Upper lobe of right lung (tissue), 1 donor: Measurements from ENCODE around the gene TMEM47. TPM values are rescaled to one million over a fixed set of nuclear protein-coding genes. Genes with fewer than 3 reads are reported as not detected.

Experiments
- ATAC-seq: fragments of 200-7000 bp; cut with Tn5 transposase; one replicate; pipeline ENCODE4 v1.9.1; 2020; ENCODE audit warnings: mild to moderate bottlenecking, moderate library complexity
- DNase-seq: peaks from one replicate; pipeline ENCODE4 v3.0.0-alpha.2; 2020
- H3K27ac ChIP-seq: fragments of 200-600 bp; one replicate; pipeline ENCODE4 v1.8.0; 2022
- H3K27me3 ChIP-seq: fragments of 200-600 bp; one replicate; pipeline ENCODE4 v1.8.0; 2022; ENCODE audit warnings: mild to moderate bottlenecking
- H3K36me3 ChIP-seq: fragments of 200-600 bp; one replicate; pipeline ENCODE4 v1.8.0; 2022
- H3K4me1 ChIP-seq: fragments of 200-600 bp; one replicate; pipeline ENCODE4 v1.8.0; 2022
- H3K4me3 ChIP-seq: fragments of 200-600 bp; one replicate; pipeline ENCODE4 v1.8.0; 2022; ENCODE audit warnings: mild to moderate bottlenecking
- H3K9me3 ChIP-seq: fragments of 200-600 bp; one replicate; pipeline ENCODE4 v1.8.0; 2022
- intact Hi-C: fragments of 100-400 bp; cut with DNase I; formaldehyde crosslinking; loops from one replicate; pipeline ENCODE4 v1.11.0; 2022
- total RNA-seq: library from RNA; stranded (reverse); fragmentation: NEBNext Ultra II Directional; extraction: Animal tissue kit (Norgen Biotek cat#: 25700); gene quantifications from one replicate; pipeline ENCODE4 v1.2.1, GENCODE V29; 2021
- TF ChIP-seq, protein P1 (sequence below): fragments of 200-600 bp; IDR thresholded peaks from one replicate; pipeline ENCODE4 v1.8.0; 2022; ENCODE audit warnings: antibody characterized with exemption
- donor health status: DM: no; HTN: yes; CAD: no; lungs with severe emphysema.

The TMEM47 gene
- total RNA-seq, 1 donor from 2014 or later, result 33.6 TPM

DNA sequence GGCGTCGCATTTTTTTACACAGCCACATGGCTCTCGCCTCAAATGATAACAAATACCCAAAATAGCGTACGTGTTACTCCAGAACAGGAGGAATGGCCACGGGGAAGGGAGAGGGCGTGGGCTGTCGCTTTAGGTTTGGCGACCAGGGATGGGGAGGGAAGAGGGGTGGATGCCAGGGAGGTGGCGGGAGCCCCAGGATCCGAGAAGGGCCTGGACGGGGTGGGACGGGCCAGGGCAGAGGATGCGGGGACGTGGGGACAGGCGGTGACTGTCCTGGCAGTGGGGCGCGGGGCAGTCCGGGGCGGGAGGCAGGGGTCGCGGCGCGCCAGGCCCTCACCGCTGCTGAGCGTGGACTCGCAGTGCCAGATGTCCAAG lies 631 bp downstream of the TMEM47 start:
- Histone ChIP-seq H3K4me1 (no peaks in the 10 kb centered on the region), H3K36me3 (no peaks in the 10 kb centered on the region), H3K27ac (peak overlapping the region; percentile 51), H3K9me3 (no peaks in the 10 kb centered on the region), H3K27me3 (no peaks in the 10 kb centered on the region), H3K4me3 (peak overlapping the region; percentile 56)
- intact Hi-C loops, result no loop called here
- DNase-seq, result peak; percentile 31
- peak; percentile 7 for ATAC-seq
- TF ChIP-seq, protein P1, sequence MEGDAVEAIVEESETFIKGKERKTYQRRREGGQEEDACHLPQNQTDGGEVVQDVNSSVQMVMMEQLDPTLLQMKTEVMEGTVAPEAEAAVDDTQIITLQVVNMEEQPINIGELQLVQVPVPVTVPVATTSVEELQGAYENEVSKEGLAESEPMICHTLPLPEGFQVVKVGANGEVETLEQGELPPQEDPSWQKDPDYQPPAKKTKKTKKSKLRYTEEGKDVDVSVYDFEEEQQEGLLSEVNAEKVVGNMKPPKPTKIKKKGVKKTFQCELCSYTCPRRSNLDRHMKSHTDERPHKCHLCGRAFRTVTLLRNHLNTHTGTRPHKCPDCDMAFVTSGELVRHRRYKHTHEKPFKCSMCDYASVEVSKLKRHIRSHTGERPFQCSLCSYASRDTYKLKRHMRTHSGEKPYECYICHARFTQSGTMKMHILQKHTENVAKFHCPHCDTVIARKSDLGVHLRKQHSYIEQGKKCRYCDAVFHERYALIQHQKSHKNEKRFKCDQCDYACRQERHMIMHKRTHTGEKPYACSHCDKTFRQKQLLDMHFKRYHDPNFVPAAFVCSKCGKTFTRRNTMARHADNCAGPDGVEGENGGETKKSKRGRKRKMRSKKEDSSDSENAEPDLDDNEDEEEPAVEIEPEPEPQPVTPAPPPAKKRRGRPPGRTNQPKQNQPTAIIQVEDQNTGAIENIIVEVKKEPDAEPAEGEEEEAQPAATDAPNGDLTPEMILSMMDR, result no peak

DNA sequence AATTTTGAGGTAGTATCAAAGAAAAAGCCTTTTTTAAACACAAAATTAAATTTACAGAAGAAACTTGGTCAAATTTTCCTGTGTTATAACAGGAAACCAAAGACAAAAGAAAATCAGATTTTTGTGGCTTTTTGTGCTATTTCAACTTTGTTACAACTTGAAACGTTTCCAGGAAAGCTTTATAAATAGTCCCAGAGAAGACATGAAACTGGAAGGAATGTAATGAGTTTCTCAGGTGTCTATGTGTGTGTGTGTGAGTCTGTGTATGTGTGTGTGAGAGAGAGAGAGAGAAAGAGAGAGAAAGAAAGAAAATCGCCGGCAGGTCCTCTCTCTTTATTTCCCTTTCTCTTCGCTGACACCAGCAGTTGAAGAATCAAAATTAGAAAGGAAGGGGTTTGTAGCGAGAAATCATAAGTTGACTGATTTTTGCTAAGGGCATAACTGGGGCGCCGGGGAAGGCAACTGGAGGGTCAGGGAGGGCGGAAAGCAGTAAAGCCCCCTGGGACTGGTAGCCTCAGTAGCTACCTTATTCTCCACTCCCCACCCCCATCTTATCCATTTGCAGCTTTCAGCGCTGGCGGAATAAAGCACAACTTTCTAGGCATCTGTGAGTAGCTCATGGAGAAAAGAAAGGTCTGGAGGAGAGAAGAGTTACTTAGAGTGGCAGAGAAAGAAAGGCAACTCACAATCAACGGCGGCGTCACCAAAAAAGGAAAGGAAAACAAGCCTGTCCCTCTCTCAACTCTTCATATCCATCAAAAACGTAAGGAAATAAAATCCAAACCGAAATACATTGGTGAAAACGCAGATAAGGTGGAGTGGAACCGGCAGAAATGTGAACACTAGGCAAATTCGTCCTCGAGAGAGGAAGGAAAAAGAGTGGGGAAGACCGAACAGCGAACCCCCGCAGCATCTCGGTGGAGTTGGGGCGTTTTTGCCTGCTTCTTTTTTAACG lies 1.3 kb downstream of the TMEM47 start:
- no peak for ATAC-seq
- Histone ChIP-seq H3K36me3 (no peaks in the 10 kb centered on the region), H3K9me3 (no peaks in the 10 kb centered on the region), H3K4me1 (no peaks in the 10 kb centered on the region), H3K27me3 (no peaks in the 10 kb centered on the region), H3K4me3 (peak overlapping the region; percentile 56), H3K27ac (peak overlapping the region; percentile 58)
- TF ChIP-seq, protein P1, result no peak
- intact Hi-C loops, result no loop called here
- no peak for DNase-seq

DNA sequence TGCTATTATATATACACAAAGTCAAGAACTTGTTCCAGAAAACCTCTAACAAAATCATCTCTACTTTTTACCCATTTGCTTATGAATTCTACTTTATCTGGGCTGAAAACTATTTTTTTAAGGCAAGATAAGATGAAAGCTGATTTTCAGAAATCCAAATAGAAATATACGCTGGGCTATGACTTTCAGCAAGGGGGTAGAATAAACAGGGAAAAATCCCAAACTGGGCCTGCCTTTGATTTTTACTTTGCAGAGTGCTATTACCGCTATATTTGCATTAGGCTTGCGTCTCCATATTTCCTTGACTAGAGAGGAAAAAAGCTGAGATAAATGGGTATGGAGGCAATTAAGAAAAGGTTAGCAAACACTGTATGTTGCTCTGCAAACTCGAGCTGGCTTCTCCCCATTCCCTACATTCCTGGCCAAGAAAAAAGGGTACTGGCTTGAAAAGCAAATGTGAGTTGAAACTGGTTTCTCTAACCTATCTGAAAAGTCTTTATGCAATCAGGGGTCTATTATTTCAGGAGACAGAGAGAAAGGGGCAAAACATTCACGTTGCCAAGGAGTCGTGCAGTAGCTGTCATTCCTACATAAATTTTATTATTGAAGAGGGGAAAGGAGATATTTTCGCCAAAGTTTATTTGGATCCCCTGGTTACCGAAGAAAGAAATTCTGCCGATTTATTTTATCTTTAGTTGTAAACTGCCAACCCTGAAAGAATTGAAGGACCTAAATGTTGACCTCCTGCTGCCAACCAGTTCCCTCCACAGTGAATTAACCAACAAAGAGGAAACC lies 2.2 kb downstream of the TMEM47 start:
- H3K4me3 ChIP-seq, result peak overlapping the region; percentile 56
- no peak for DNase-seq
- TF ChIP-seq, protein P1, result no peak

DNA sequence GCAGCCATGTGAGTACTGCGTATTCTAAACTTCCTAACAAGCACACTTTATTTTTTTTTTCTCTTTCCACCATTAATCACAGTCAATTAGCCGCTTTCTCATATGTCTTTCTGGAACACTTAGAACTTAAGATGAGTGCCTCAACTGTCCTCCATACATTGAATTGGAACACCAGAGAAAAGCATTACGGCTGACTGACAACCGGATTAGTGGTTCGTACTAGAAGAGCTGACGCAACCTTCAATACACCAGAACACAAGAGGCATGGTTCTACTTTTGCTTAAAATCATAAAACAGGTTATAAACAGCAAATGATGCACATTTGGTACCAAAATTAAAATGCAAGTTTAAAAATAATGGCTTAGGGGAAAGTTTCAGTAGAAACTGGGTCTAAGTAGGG lies 3.3 kb downstream of the TMEM47 start:
- DNase-seq, result no peak
- Histone ChIP-seq H3K36me3 (no peaks in the 10 kb centered on the region), H3K27ac (peak overlapping the region; percentile 58), H3K4me1 (no peaks in the 10 kb centered on the region), H3K4me3 (peak overlapping the region; percentile 56), H3K27me3 (no peaks in the 10 kb centered on the region), H3K9me3 (no peaks in the 10 kb centered on the region)
- intact Hi-C loops, result no loop called here
- TF ChIP-seq, protein P1, result no peak
- no peak for ATAC-seq

More for the DNA sequence above, 2.2 kb downstream of the TMEM47 start:
- H3K9me3 ChIP-seq, result no peaks in the 10 kb centered on the region
- ATAC-seq, result no peak
- intact Hi-C loops, result no loop called here
- H3K36me3 ChIP-seq, result no peaks in the 10 kb centered on the region
- H3K27ac ChIP-seq, result peak overlapping the region; percentile 58
- no peaks in the 10 kb centered on the region for H3K4me1 ChIP-seq
- no peaks in the 10 kb centered on the region for H3K27me3 ChIP-seq

DNA sequence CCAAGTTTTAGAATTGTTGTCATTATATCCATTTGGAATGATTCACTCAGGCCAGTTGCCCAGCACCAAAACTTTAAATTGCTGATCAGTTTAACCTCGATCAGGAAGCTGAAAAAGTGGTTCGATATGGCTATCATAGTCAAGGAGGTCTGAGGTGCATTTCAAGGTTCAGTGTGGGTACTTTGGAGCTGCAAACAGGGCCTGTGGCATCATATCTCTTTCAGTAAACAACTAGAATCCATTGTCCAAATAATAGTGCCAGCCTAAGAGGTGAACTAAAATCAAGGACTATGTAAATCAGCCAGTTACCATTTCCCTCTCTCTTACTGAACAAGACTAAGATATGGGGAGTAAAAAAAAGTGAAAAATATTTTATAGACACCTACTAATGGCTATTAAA lies 14.2 kb downstream of the TMEM47 start:
- no peak for ATAC-seq
- intact Hi-C loops, result no loop called here
- no peaks in the 10 kb centered on the region for H3K27me3 ChIP-seq
- H3K4me3 ChIP-seq, result no peak overlapping the region
- H3K27ac ChIP-seq, result no peak overlapping the region
- TF ChIP-seq, protein P1, result no peak
- DNase-seq, result no peak
- no peaks in the 10 kb centered on the region for H3K4me1 ChIP-seq
- H3K36me3 ChIP-seq, result no peaks in the 10 kb centered on the region
- no peaks in the 10 kb centered on the region for H3K9me3 ChIP-seq
